Gastrocnemius medialis (tissue), 4 donors: ENCODE results near the gene ZBTB46. TPM values are rescaled to one million over a fixed set of nuclear protein-coding genes. Genes with fewer than 3 reads are reported as not detected.

Experiments used
- ATAC-seq, 2 donors: fragments of 150-250 bp; one replicate each; pipeline ENCODE4 v1.9.1; 2016
- DNase-seq, 2 donors: peaks; one replicate each; pipeline ENCODE4 v3.0.0-alpha.2; 2019
- H3K27ac ChIP-seq, 4 donors: fragments of 200-600 bp; sonication (generic); 1 replicate in 1 of 4; 2 replicates in 3 of 4; pipeline ENCODE4 v1.5.1; 2016 to 2018; ENCODE audit warnings: mild to moderate bottlenecking in 2 of 4, moderate library complexity in 1 of 4
- H3K27me3 ChIP-seq, 3 donors: fragments of 200-600 bp; sonication (generic) in 2 of 3; 1 replicate in 1 of 3; 2 replicates in 2 of 3; pipeline versions ENCODE4 v1.5.1 to v1.6.0; 2016 to 2019; ENCODE audit warnings: mild to moderate bottlenecking in 1 of 3, moderate library complexity in 1 of 3
- H3K36me3 ChIP-seq, 2 donors: fragments of 200-600 bp; sonication (generic) in 1 of 2; one replicate each; pipeline ENCODE4 v1.5.1; 2017 to 2018
- H3K4me1 ChIP-seq, 2 donors: fragments of 200-600 bp; sonication (generic) in 1 of 2; one replicate each; pipeline ENCODE4 v1.5.1; 2016 to 2017; ENCODE audit warnings: mild to moderate bottlenecking in 2 of 2
- H3K4me3 ChIP-seq, 4 donors: fragments of 200-600 bp; sonication (generic) in 3 of 4; 1 replicate in 1 of 4; 2 replicates in 3 of 4; pipeline ENCODE4 v1.5.1; 2016 to 2019; ENCODE audit warnings: mild to moderate bottlenecking in 2 of 4
- H3K9me3 ChIP-seq, 3 donors: fragments of 200-600 bp; sonication (generic) in 2 of 3; 1 replicate in 1 of 3; 2 replicates in 2 of 3; pipeline ENCODE4 v1.5.1; 2016 to 2019
- CTCF ChIP-seq, 5 experiments: fragments of 450-650 bp in 3 of 5; fragments of 200-600 bp in 2 of 5; sonication (generic) in 2 of 5; IDR thresholded peaks in 4 of 5; conservative IDR thresholded peaks in 1 of 5; 1 replicate in 4 of 5; 2 replicates in 1 of 5; pipeline ENCODE4 v1.5.1; 2016 to 2019; ENCODE audit warnings: antibody characterized with exemption in 5 of 5, mild to moderate bottlenecking in 3 of 5, moderate library complexity in 3 of 5
- POLR2A ChIP-seq, 2 donors: fragments of 450-650 bp; IDR thresholded peaks; one replicate each; pipeline ENCODE4 v1.6.1; 2017; ENCODE audit warnings: antibody characterized with exemption in 2 of 2, mild to moderate bottlenecking in 2 of 2, moderate library complexity in 2 of 2
- in situ Hi-C, 4 donors: fragments of 200-750 bp; cut with MboI; loops; one replicate each; pipeline versions ENCODE4 v1.15.0 to v1.8.0; 2017; ENCODE audit warnings: low sequenced_read_pairs in 4 of 4
- intact Hi-C: fragments of 100-400 bp; cut with DNase I; formaldehyde crosslinking; loops from one replicate; pipeline ENCODE4 v1.15.1; 2023; ENCODE audit warnings: low total_unique reads
- total RNA-seq, 4 donors: library from RNA; depleted of rRNA; stranded (reverse); fragments of >200 nt; gene quantifications; one replicate each; pipeline versions ENCODE4 v1.1.0 to v1.2.3, GENCODE V29; 2016

ZBTB46 gene
- total RNA-seq, 4 donors from 2014 or later, result 4.3 to 7.1 (median 5.6) TPM

- in situ Hi-C loops, result no loop called here
- peaks cover 9 to 35% (median 29%) of the 10 kb centered on the region in 3 donors for H3K27me3 ChIP-seq
- peak overlapping the region; percentile 13 to 61 (median 48) for H3K27ac ChIP-seq
- H3K9me3 ChIP-seq, result no peaks in the 10 kb centered on the region
- peak overlapping the region in 1 of 4 donors; percentile 6 for H3K4me3 ChIP-seq
- TF ChIP-seq CTCF (IDR thresholded peaks at IDR 0.05 in 4 of 5, conservative IDR thresholded peaks at IDR 0.05 in 1 of 5), result peak in 2 of 5 experiments; percentile 26 to 29
- TF ChIP-seq POLR2A (IDR thresholded peaks at IDR 0.05), result no peak
- DNase-seq (no peak), ATAC-seq (peak; percentile 29 to 34)
- no peaks in the 10 kb centered on the region for H3K36me3 ChIP-seq
- intact Hi-C loops, result no loop called here
- peaks cover 35 to 53% of the 10 kb centered on the region in 2 donors for H3K4me1 ChIP-seq
These were observed 27.5 kb upstream of the ZBTB46 start for GRCh38 chr20:63858393-63859165.

- intact Hi-C loops, result no loop called here
- Histone ChIP-seq H3K4me3 (no peak overlapping the region), H3K27me3 (peaks cover 9 to 37% (median 33%) of the 10 kb centered on the region in 3 donors), H3K4me1 (peaks cover 33 to 48% of the 10 kb centered on the region in 2 donors), H3K27ac (peak overlapping the region in 3 of 4 donors; percentile 42 to 61 (median 53)), H3K9me3 (no peaks in the 10 kb centered on the region), H3K36me3 (no peaks in the 10 kb centered on the region)
- DNase-seq (no peak), ATAC-seq (peak in 1 of 2 donors; percentile 17)
- TF ChIP-seq POLR2A (IDR thresholded peaks at IDR 0.05), result no peak
- no peak for TF ChIP-seq CTCF (IDR thresholded peaks at IDR 0.05 in 4 of 5, conservative IDR thresholded peaks at IDR 0.05 in 1 of 5)
- in situ Hi-C loops, result no loop called here
These were observed 26.8 kb upstream of the ZBTB46 start for GRCh38 chr20:63857764-63858392.

- in situ Hi-C loops (no loop called here), intact Hi-C loops (no loop called here)
- no peak overlapping the region for H3K4me3 ChIP-seq
- DNase-seq, result no peak
- ATAC-seq, result no peak
- H3K27me3 ChIP-seq, result peaks cover 9 to 37% (median 33%) of the 10 kb centered on the region in 3 donors
- no peaks in the 10 kb centered on the region for H3K9me3 ChIP-seq
- peaks cover 33 to 48% of the 10 kb centered on the region in 2 donors for H3K4me1 ChIP-seq
- H3K27ac ChIP-seq, result peak overlapping the region in 3 of 4 donors; percentile 78 to 84 (median 78)
- TF ChIP-seq POLR2A (IDR thresholded peaks at IDR 0.05) (no peak), CTCF (IDR thresholded peaks at IDR 0.05 in 4 of 5, conservative IDR thresholded peaks at IDR 0.05 in 1 of 5) (no peak)
- H3K36me3 ChIP-seq, result no peaks in the 10 kb centered on the region
These were observed 25.0 kb upstream of the ZBTB46 start for GRCh38 chr20:63856098-63856511.

- DNase-seq, result no peak
- Histone ChIP-seq H3K4me1 (peaks cover 33 to 48% of the 10 kb centered on the region in 2 donors), H3K36me3 (no peaks in the 10 kb centered on the region), H3K9me3 (no peaks in the 10 kb centered on the region), H3K4me3 (peak overlapping the region in 3 of 4 donors; percentile 23 to 49 (median 42)), H3K27me3 (peaks cover 9 to 37% (median 33%) of the 10 kb centered on the region in 3 donors), H3K27ac (peak overlapping the region; percentile 70 to 84 (median 78))
- intact Hi-C loops, result no loop called here
- TF ChIP-seq POLR2A (IDR thresholded peaks at IDR 0.05), result no peak
- TF ChIP-seq CTCF (IDR thresholded peaks at IDR 0.05 in 4 of 5, conservative IDR thresholded peaks at IDR 0.05 in 1 of 5), result no peak
- no peak for ATAC-seq
- in situ Hi-C loops, result no loop called here
These were observed 24.5 kb upstream of the ZBTB46 start for GRCh38 chr20:63855363-63856097.
